GM12878 (cell line): ENCODE measurements around the gene SLCO4C1. TPM values are rescaled to one million over a fixed set of nuclear protein-coding genes. Genes with fewer than 3 reads are reported as not detected.

Source experiments
- ATAC-seq: fragments of 200-7000 bp; cut with Tn5 transposase; 3 replicates; pipeline ENCODE4 v1.9.1; 2020; ENCODE audit warnings: mild to moderate bottlenecking, moderate library complexity
- BruUV-seq: library from RNA; stranded (reverse); fragments of 400-500 nt; replicated peaks from 2 replicates; lab custom pipeline; 2021; lab: Mats Ljungman, UMichigan
- CTCF ChIA-PET: fragments of 300-600 bp; sonication (Branson Sonifier 250); formaldehyde crosslinking; extraction: SDS; loops from one replicate; lab custom pipeline; 2021; ENCODE audit warnings: inconsistent platforms; lab: Yijun Ruan, JAX
- POLR2A ChIA-PET: fragments of 350-600 bp; formaldehyde crosslinking; extraction: SDS; loops from one replicate; lab custom pipeline; 2021; ENCODE audit warnings: inconsistent platforms; lab: Charles Lee
- RAD21 ChIA-PET: fragments of 300-600 bp; sonication (Branson Sonifier 250); formaldehyde crosslinking; loops from one replicate; lab custom pipeline; 2023; ENCODE audit warnings: antibody characterized with exemption; ENCODE audit not compliant: unreplicated experiment; lab: Charles Lee
- SMC1A ChIA-PET: fragments of 300-600 bp; sonication (Branson Sonifier 250); formaldehyde crosslinking; loops from one replicate; lab custom pipeline; 2023; ENCODE audit not compliant: unreplicated experiment, uncharacterized antibody; lab: Charles Lee
- DNase-seq: peaks from one replicate; pipeline ENCODE4 v3.0.0-alpha.2; 2011; ENCODE audit warnings: low read depth, low spot score
- FAIRE-seq: peaks from 3 replicates; lab custom pipeline; 2011; peaks lifted over from hg19 to GRCh38; lab: Jason Lieb, UNC
- H2AFZ ChIP-seq: 2 replicates; pipeline ENCODE4 v1.6.0; 2011; ENCODE audit warnings: low read depth, low read length, control low read depth; ENCODE audit not compliant: control insufficient read depth
- H3K27ac ChIP-seq: 2 replicates; pipeline ENCODE4 v1.5.1; 2011; ENCODE audit warnings: control low read depth; ENCODE audit not compliant: control insufficient read depth, insufficient read depth
- H3K27me3 ChIP-seq, 2 experiments: replicated peaks in 1 of 2; 2 replicates each; pipeline versions ENCODE4 v1.6.0 to v1.6.1; 2011; ENCODE audit warnings: low read length in 1 of 2; ENCODE audit not compliant: control insufficient read depth in 2 of 2, insufficient read depth in 2 of 2
- H3K36me3 ChIP-seq, 2 experiments: 2 replicates each; pipeline ENCODE4 v1.5.1; 2011; ENCODE audit warnings: low read length in 1 of 2; ENCODE audit not compliant: control insufficient read depth in 2 of 2, insufficient read depth in 2 of 2
- H3K4me1 ChIP-seq: 2 replicates; pipeline ENCODE4 v1.6.1; 2011; ENCODE audit warnings: mild to moderate bottlenecking, low read length, moderate library complexity, mixed read lengths; ENCODE audit not compliant: control insufficient read depth, insufficient read depth
- H3K4me2 ChIP-seq: 2 replicates; pipeline ENCODE4 v1.6.0; 2011; ENCODE audit warnings: control low read depth; ENCODE audit not compliant: control insufficient read depth, insufficient read depth
- H3K4me3 ChIP-seq: fragments of 200-600 bp; sonication (generic); 2 replicates; pipeline ENCODE4 v1.5.1; 2016
- H3K79me2 ChIP-seq: 2 replicates; pipeline ENCODE4 v1.6.0; 2011; ENCODE audit warnings: low read length; ENCODE audit not compliant: control insufficient read depth, insufficient read depth
- H3K9ac ChIP-seq: 2 replicates; pipeline ENCODE4 v1.8.0; 2011; ENCODE audit warnings: low read length, control low read depth, mixed read lengths; ENCODE audit not compliant: control insufficient read depth, insufficient read depth
- H3K9me3 ChIP-seq: replicated peaks from 3 replicates; pipeline ENCODE4 v1.5.1; 2011; ENCODE audit warnings: mild to moderate bottlenecking, low read length; ENCODE audit not compliant: control insufficient read depth, insufficient read depth
- H4K20me1 ChIP-seq: 2 replicates; pipeline ENCODE4 v1.6.0; 2011; ENCODE audit not compliant: control insufficient read depth, insufficient read depth
- CTCF ChIP-seq, 3 experiments: IDR thresholded peaks in 2 of 3; conservative IDR thresholded peaks in 1 of 3; 2 replicates each; pipeline ENCODE4 v1.5.1; 2011; ENCODE audit warnings: low read depth in 3 of 3, low read length in 3 of 3, mild to moderate bottlenecking in 3 of 3, control low read depth in 2 of 3, moderate library complexity in 2 of 3, inconsistent platforms in 1 of 3, mixed read lengths in 1 of 3; ENCODE audit not compliant: control insufficient read depth in 2 of 3, insufficient read depth in 1 of 3; ENCODE audit errors: extremely low read depth in 1 of 3
- MTA3 ChIP-seq: IDR thresholded peaks from 2 replicates; pipeline ENCODE4 v1.6.1; 2012; ENCODE audit warnings: low read length, inconsistent platforms, borderline replicate concordance
- RAD21 ChIP-seq: IDR thresholded peaks from 2 replicates; pipeline ENCODE4 v1.6.1; 2011; ENCODE audit warnings: mild to moderate bottlenecking, low read depth, low read length, moderate library complexity; ENCODE audit not compliant: insufficient read depth
- RELB ChIP-seq: fragments of 450-650 bp; IDR thresholded peaks from 2 replicates; pipeline ENCODE4 v1.6.1; 2017; ENCODE audit warnings: low read depth, mild to moderate bottlenecking, moderate library complexity
- RUNX3 ChIP-seq: IDR thresholded peaks from 2 replicates; pipeline ENCODE4 v1.6.1; 2012; ENCODE audit warnings: low read length, inconsistent platforms
- SMC3 ChIP-seq: IDR thresholded peaks from 2 replicates; pipeline ENCODE4 v1.6.1; 2011; ENCODE audit warnings: low read length, improper control_type of control experiment, borderline replicate concordance
- SPI1 ChIP-seq: IDR thresholded peaks from 2 replicates; pipeline ENCODE4 v1.6.1; 2011; ENCODE audit warnings: low read depth, mild to moderate bottlenecking, low read length, moderate library complexity, borderline replicate concordance; ENCODE audit not compliant: insufficient read depth
- ZNF384 ChIP-seq: IDR thresholded peaks from 2 replicates; pipeline ENCODE4 v1.6.1; 2012; ENCODE audit warnings: low read depth, mild to moderate bottlenecking, low read length, improper control_type of control experiment, borderline replicate concordance
- ZNF592 ChIP-seq: fragments of 450-650 bp; IDR thresholded peaks from 2 replicates; pipeline ENCODE4 v1.6.1; 2017; ENCODE audit warnings: mild to moderate bottlenecking, moderate library complexity
- WGBS: methylation state at CpG from one replicate; pipeline ENCODE4 v1.1.6; 2016; ENCODE audit warnings: low lambda C conversion rate; ENCODE audit not compliant: insufficient replicate concordance, insufficient coverage; ENCODE audit errors: missing lambda C conversion rate; 5-methylcytosine and 5-hydroxymethylcytosine counted together
- in situ Hi-C: fragments of 300-500 bp; cut with MboI; formaldehyde crosslinking; loops from 9 replicates; pipeline ENCODE4 v1.14.3; 2018; ENCODE audit warnings: mixed read lengths
- intact Hi-C: fragments of 100-400 bp; cut with micrococcal nuclease; formaldehyde crosslinking; loops from one replicate; pipeline ENCODE4 v1.14.2; 2022; ENCODE audit not compliant: unreplicated experiment
- polyA plus RNA-seq, 11 experiments: library from polyadenylated mRNA; depleted of rRNA in 4 of 11; unstranded in 6 of 11; stranded (reverse) in 5 of 11; fragments of >200 nt; fragmentation: Nextera tagmentation in 4 of 11; fragmentation: Illumina TruSeq in 1 of 11; extraction: Ambion mirVana in 4 of 11; extraction: Trizol in 1 of 11; gene quantifications; 1 replicate in 1 of 11; 2 replicates in 10 of 11; pipeline versions ENCODE4 v1.2.1 to v1.2.3, GENCODE V29; 2011 to 2016; ENCODE audit warnings: inconsistent platforms in 2 of 11, missing spikeins in 2 of 11, low read depth in 1 of 11
- total RNA-seq, 4 experiments: library from RNA; depleted of rRNA in 3 of 4; stranded (reverse); fragments of >200 nt in 3 of 4; fragmentation: Illumina TruSeq in 1 of 4; extraction: Trizol in 1 of 4; gene quantifications; 2 replicates each; pipeline versions ENCODE4 v1.2.1 to v1.2.3, GENCODE V29; 2013 to 2021

Gene SLCO4C1
- total and polyA plus RNA-seq, 10 of the 15 experiments (the other 5 are each of a cell fraction or from before 2014, with no cell fraction given) = 0.12 to 3.9 (median 0.83) TPM

DNA sequence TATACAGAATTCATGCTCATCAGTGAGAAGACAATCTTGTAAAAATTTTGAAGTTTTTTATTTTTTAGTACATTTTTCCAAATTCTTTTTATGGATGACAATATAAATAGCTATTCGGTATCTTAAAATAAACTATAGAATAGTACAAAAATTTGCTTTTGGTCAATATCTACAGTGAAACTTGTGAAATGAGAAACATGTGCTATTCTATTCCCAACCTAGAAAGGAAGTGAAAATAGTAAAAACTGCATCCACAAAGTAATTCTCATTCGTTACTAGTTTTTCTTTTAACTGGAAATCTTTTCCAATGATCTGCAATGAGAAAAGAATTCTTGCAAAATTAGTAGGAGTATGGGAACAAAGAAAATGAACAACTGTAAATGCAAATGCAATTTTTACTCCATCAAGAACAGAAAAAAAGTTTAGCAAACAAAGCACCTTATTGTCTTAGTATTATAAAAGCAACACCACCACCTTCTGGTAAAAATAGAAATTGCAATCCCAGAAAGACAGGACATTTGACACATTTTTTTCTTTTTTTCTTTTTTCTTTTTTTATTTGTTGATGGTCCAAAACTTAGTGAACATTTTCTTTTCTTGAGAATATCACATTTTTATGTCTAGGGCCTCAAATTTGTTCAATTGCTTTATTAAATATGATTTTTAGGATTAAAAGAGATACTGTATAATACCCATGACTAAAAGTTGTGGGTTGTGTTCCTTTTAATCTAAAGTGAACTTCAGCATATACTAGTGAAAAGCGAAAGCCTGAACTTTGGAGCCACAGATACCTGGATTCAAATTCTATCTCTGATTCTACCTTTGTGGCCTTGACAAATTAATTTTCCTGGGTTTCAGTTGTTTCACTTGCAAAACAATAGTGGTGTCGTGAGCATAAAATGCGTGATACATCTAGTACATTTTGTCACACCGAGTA is 72.3 kb downstream of the SLCO4C1 start:
- POLR2A ChIA-PET = no interaction called here
- intact Hi-C loops (loop anchor here (2.0 kb wide), 1 partner anchor 281 kb away; no protein-coding TSS in a partner anchor), in situ Hi-C loops (loop anchor here (5.0 kb wide), 1 partner anchor 282 kb away; no protein-coding TSS in a partner anchor)
- Histone ChIP-seq H3K4me1 (no peaks in the 10 kb centered on the region), H2AFZ (no peak overlapping the region), H3K36me3 (no peaks in the 10 kb centered on the region), H3K9ac (no peak overlapping the region), H3K9me3 (no peaks in the 10 kb centered on the region), H4K20me1 (no peaks in the 10 kb centered on the region), H3K27me3 (no peaks in the 10 kb centered on the region), H3K79me2 (no peaks in the 10 kb centered on the region), H3K27ac (no peak overlapping the region), H3K4me2 (no peak overlapping the region), H3K4me3 (no peak overlapping the region)
- BruUV-seq = no TSS peak
- RAD21 ChIA-PET = interaction anchor here (0.6 kb wide), 1 partner anchor 162 kb away, joined by 3 read pairs; no protein-coding TSS in a partner anchor
- no peak for DNase-seq
- WGBS = 23% methylated on average over 6 of the region's 6 CpGs
- TF ChIP-seq ZNF592 = 0 out of 2 replicates have a peak, but pooled peaks have one; percentile 47
- no peak for TF ChIP-seq RUNX3
- TF ChIP-seq RELB = 0 out of 2 replicates have a peak, but pooled peaks have one; percentile 19
- TF ChIP-seq SPI1 = no peak
- peak; percentile 45; the same call in 1 of the 2 replicates for TF ChIP-seq SMC3
- TF ChIP-seq CTCF (IDR thresholded peaks at IDR 0.05 in 2 of 3, conservative IDR thresholded peaks at IDR 0.05 in 1 of 3; ENCODE audit: control insufficient read depth in 2 of 3, extremely low read depth in 1 of 3, insufficient read depth in 1 of 3, low read depth in 3 of 3, low read length in 3 of 3) = peak; percentile 37 to 63 (median 61); a peak in 5 of 6 replicates
- no peak for TF ChIP-seq MTA3
- TF ChIP-seq RAD21 = peak; percentile 67
- peak; percentile 78 for TF ChIP-seq ZNF384
- SMC1A ChIA-PET = interaction anchor here (1.0 kb wide), 2 partner anchors 183 to 281 kb away, joined by 3 read pairs; no protein-coding TSS in a partner anchor
- CTCF ChIA-PET = interaction anchor here (0.9 to 2.7 kb wide), 6 partner anchors 8 to 282 kb away, joined by 3 to 9 read pairs (median 5); no protein-coding TSS in a partner anchor
- peak; percentile 77 for FAIRE-seq
- ATAC-seq = peak; percentile 55; the same call in 2 of the 3 replicates
